Stimulated activated CD4-positive, alpha-beta T cell treated with anti-CD3 and anti-CD28 coated beads, Interleukin-12 subunit alpha, Interleukin-12 subunit beta, amount 100 ng/mL, for 4 hours (primary cell): ENCODE data around the gene CRYBG1.

Experiments
- DNase-seq: peaks from one replicate; pipeline ENCODE4 v3.0.0-alpha.2; 2020

CRYBG1 gene

DNA sequence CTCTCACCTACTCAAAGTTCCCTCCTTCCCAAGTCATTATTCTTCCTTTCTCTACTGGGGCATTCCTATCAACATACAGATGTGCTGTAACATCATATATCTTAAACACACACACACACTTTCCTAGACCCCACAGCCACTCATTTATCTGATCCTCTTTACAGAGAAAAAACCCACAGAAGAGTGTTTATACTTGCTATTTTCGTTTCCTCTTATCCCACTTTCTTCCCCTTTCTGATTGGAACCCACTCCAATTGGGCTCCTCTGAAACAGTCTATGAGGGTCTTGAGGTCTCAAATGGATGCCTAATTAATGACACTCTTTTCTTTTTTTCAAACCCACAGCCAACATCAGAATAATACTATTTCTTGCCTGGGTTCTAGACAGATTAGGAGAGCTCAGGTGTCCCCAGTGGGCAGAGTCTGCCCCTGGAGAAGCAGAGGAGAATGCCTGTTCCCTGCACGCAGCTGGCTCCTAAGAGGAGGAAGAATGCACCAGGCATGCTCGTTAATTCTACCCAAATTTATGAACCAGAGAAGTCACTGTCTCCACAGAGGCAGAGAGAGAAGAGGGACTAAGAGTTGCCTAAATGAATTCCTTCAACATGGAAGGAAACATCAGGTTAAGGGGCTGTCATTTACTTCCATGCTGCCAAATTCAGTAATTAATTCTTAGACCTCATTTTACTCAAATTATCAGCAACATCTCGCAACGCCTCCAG is 65.9 kb downstream of the CRYBG1 start:
- no peak for DNase-seq

DNA sequence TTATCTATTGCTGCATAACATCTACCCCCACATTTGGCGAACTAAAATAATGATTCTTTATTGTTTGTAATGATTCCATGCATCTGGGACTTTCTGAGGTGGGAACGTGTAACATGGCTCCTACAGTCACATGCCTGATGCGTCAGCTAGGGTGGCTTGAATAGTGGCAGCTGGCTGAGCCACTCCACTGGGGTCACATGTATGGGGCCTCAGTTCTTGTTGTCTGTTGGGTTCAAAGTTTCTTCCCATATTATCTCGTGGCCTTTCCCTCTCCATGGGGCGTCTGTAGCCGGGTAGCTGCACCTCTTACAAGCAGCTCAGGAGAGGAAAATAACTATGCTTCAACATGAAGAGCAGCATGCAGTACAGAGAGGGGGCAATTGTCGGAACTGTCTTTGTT is 69.9 kb downstream of the CRYBG1 start:
- no peak for DNase-seq

DNA sequence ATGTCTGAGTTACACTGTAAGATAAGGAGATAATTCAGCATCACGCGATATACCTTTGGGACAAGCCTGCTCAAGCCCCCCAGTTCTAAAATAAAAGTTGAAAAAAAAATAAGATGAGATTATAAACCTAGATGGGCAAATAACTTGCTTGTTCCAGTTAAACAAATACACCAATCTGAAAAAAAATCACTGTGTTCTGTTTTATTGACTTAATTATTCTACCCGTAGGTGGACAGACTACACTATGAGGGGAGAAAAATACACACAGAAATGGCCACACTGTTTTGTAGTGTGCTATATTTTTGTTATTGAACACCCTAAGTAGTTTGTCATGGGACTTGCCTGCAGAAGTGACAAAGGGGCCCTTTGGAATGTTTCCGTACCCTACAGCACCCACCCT is 70.9 kb downstream of the CRYBG1 start:
- no peak for DNase-seq

DNA sequence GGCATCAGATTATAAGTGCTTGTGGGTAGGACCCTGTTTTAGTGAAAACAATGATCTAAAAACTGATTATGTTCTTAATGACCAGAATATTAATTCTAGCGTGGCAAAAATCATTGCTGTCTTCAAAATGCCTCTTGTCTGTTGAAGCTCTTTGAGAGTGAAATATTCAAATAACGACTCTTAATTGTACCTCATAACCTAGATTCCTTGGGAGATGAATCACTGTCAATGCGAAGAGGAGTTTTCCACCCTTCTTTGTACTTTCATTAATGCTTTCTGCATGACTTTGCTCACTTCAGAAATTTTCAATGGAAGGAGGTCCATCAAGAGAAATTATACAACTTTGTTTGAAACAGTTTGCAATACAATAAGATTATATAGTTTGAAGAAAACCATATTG is 71.5 kb downstream of the CRYBG1 start:
- no peak for DNase-seq

DNA sequence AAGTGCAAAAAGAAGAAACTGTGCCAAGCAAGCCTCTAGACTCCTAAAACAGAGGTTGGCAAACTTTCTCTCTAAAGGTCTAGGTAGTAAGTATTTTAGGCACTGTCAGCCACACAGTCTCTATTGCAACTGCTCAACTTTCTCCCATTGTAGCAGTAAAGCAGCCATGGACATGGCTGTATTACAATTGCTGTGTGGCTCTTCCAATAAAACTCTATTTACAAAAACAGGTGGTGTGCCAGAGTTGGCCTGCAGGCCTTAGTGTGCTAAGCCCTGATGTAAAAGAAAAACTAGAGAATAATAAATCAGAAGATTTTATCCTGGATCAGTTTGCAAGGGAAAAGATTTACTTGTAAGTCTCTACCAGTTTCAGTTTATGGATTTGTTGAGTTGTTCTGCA is 74.0 kb downstream of the CRYBG1 start:
- no peak for DNase-seq

GRCh38 chr6:106439459-106439858 is 78.9 kb downstream of the CRYBG1 start:
- DNase-seq: no peak

DNA sequence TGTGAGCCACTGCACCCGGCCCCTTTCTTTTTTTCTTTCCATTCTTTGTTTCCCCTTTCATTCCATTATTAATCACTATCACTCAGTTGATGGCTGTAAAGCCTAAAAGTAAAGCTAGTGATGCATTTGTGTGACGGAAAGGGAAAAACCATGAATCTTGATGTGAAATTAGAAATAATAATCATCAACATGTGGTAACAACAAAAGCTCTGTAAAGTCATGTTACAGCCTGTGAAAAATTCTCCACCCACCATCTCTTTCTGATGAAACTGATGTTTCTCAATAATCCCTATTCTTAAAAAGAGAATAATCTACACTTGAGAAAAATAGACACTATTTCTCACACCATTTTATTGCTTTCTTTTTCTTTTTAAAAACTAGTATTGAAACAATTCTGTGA is 80.0 kb downstream of the CRYBG1 start:
- DNase-seq: no peak

DNA sequence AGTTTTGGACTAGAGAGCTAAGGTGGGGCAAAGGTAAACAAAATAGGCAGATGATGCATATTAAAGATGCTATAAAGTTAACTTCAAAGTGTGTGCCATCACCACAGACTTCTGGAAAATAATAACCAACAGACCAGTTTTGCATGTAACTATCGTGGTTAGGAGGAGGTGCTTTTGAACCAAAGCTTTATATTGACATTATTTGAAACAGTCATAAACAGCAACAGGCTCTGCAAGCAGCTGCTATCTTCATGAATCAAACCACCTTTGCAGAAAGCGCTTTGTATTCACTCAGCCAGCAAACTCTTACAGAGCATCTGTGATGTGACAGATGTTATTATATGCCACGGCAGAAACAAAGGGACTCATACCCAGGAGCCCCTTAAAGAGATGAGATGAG is 81.9 kb downstream of the CRYBG1 start:
- no peak for DNase-seq

- no peak for DNase-seq
These were observed 84.4 kb downstream of the CRYBG1 start for GRCh38 chr6:106444777-106445507.

DNA sequence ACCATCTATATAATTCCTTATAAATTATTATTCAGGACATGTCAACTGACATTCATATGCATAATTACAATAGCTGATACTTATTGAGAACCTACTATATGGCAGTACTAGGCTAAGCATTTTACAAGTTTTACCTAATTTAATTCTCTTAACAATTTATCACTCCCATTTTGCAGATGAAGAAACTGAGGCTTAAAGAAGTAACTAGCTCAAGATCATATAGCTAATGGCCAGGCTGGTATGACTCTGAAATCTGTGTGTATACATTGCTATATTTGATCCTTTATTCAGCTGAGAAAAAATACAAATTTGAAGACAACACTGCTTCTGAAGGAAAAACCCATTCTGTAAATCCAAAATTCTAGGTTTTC is 85.0 kb downstream of the CRYBG1 start:
- no peak for DNase-seq

GRCh38 chr6:106446287-106446885 is 85.9 kb downstream of the CRYBG1 start:
- DNase-seq: no peak

DNA sequence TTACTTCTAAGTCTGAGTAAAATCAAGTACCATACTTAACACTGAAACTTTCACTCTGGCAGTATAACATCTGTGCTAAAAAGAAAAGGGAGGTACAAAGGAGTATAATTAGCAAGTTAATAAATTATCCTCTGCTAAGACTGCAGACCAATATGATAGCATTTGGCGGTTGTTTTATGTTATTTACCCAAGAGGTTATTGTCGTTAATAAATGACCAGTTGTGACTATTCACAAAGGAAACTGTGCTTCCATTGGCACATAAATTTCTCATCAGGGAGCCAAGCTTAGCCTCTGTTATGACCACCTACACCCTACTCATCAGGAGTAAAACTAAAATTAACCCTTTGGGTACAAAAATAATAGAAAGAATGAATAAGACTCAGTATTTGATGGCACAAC is 86.5 kb downstream of the CRYBG1 start:
- no peak for DNase-seq

- DNase-seq: no peak
These were observed 87.5 kb downstream of the CRYBG1 start for GRCh38 chr6:106448000-106448426.

- DNase-seq: no peak
These were observed 90.1 kb downstream of the CRYBG1 start for GRCh38 chr6:106450653-106451052.

GRCh38 chr6:106451439-106451838 is 90.9 kb downstream of the CRYBG1 start:
- no peak for DNase-seq

GRCh38 chr6:106452628-106453027 is 92.1 kb downstream of the CRYBG1 start:
- no peak for DNase-seq

- no peak for DNase-seq
These were observed 93.3 kb downstream of the CRYBG1 start for GRCh38 chr6:106453756-106454367.

GRCh38 chr6:106456756-106457155 is 96.2 kb downstream of the CRYBG1 start:
- no peak for DNase-seq

GRCh38 chr6:106458021-106458986 is 97.8 kb downstream of the CRYBG1 start:
- no peak for DNase-seq

DNA sequence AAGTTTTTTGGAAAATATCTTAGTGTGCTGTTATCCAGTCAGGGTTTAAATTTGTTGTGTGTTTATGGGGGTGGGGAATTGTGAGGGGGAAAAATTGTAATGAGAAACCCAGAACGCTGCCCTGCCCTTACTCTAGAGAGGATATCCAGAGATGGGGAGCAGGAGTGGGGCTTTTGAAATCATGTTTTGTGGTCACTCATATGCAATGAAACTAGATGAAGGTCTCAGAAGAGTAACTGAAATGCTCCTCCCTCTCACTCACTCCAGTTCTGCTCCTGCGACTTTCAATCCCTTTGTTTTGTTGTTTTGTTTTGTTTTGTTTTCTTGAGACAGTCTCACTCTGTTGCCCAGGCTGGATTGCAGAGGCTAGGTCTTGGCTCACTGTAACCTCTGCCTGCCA is 100.0 kb downstream of the CRYBG1 start:
- DNase-seq: no peak

GRCh38 chr6:106461084-106461483 is 100.6 kb downstream of the CRYBG1 start:
- DNase-seq: no peak

DNA sequence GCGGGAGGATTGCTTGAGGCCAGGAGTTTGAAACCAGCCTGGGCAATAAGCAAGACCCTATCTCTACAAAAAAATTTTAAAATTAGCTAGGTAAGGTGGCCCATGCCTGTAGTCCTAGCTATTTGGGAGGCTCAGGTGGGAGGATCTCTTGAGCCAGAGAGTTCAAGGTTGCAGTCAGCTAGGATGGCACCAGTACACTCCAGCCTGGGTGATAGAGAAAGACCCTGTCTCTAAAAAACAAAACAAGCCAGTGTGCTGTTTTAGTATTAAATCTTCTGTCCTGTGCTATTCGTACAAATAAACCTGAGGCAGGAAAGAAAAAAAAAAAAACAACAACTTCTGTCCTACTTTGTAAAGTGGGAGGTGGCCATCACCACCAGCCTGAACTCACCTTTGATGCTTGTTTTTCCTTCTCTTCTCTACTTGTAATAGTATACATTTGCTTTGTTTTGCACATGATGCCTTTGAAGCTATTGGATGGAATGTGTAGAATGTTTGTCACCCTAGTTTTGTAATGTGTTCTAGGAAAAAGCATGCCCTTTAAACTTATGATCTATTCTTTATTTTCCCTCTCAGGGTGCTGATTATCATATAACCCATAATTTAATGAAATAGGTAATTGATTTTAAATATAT is 102.5 kb downstream of the CRYBG1 start:
- DNase-seq: no peak
